Measurements from ENCODE around the gene ZSWIM5.

Gene ZSWIM5

DNA sequence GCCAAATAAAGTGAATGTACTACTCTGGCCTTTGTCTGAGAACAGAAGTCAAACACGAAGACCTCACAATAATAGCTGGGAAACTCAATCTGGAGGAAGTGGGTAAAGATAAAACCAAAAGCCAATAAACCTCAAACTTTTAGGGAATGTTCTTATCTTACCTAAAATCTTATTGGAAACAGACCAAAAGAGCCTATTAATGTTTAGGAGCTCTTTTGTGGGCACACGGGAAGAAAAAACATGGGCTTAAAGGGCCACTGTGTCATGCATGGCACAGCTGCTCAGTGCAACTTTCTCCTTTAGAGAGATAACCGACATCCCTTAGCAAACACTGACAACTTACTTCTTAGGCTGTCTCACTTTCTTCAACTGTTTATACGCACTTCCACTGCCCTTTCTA, 236.1 kb downstream of the ZSWIM5 start:
- H3K4me3 ChIP-seq (ENCODE audit: low read depth, low read length) = no peak overlapping the region
- TF ChIP-seq CTCF (IDR thresholded peaks at IDR 0.05; ENCODE audit: low read depth, low read length, missing control alignments) = no peak
- DNase-seq (ENCODE audit: low read depth) = no peak
